NCI-H748 treated with DMSO at 0.1 percent for 48 hours (cell line): Measurements from ENCODE around the gene SCRN2.
A peak's percentile ranks its signal among the peaks of the same experiment; 100 is the strongest.

ENCODE experiments used
- DNase-seq: peaks from one replicate; lab custom pipeline; 2025; lab: John Stamatoyannopoulos, UW

The SCRN2 gene

DNA sequence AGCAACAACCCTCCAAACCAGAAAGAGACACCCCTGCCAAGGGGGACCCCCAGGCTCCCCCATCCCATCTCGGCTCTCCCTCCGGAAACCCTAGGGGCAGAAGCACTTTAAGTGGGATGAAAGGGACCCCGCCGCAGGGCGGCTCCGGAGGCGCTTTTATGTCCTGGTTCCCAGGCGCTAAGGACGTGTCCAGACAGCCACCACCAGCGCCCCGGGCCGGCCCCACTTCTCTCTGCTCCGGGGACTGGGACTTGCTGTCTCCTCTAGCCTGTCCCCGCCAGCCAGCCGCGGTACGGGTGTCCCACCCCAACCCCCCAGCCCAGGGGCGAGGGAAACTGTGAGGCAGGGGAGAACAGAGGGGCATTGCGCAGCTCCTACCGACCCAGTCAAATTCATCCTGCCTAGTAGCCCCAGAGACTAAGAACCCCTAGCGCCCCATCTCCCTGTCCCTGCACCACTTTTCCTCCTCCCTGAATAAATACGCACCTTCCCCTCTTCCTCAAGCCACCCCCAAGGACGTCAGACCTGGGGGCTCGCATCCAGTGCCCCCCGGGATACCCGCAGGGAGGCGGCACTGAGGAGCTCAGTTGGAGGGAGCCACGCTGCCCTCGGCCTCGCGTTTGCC lies 5.8 kb upstream of the SCRN2 start:
- no peak for DNase-seq

DNA sequence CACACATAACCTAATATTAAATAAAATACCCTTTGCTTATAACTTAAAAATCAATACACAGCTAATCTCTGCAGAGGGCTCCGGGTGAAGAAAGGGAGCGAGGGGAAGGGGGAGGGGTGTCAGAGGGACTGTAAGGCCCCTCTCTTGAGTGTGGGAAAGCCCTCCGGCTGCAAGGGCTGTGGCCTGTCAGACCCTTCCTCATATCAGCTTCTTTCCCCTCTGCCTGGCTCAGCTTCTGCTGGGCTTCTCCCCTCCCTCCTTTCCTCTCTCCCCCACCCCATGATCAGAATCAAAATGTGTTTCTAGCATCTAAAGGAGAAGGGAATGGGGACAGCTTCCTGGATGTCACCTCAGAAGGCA lies 4.6 kb upstream of the SCRN2 start:
- DNase-seq, result no peak

DNA sequence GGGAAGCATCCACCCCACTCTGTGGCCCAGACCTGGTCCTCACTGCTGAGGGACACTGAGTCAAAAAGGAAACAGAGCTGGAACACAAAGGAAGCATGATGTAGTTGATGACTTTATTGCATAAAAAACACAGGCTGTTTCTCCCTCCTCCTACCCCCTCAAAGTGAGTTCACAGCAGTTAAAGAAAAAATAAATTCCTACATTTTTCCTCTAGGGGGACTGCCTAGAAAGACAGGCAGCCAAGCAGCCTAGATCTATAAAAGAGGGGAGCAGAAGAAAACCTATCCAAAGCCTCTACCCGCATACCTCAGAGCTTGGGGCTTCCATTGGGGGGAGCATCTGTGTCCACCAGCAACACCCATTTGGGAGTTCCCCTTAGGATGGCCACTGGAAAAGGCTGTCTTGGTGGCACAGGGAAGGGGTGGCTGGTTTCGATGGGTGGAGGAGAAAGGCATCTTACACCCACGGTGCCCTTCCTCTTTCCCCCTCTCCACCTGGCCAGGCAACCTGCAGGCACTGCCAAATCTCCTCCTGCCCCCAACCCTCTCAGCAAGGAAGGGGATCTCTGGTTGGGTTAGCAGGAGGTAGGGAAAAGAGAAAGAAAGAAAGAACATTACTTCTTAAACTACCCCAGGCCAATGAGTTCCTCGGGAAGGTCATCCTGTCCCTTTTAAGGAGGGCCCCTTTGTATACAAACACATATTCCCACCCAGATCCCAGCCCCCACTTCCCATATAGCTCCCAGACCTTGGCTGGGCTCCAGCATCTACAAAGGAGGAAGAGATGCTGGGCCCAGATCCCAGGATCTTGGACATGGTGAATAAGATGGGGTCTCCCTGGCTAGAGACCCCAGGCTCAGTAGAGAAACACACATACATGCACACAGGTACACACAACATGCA lies 4.0 kb upstream of the SCRN2 start:
- no peak for DNase-seq

DNA sequence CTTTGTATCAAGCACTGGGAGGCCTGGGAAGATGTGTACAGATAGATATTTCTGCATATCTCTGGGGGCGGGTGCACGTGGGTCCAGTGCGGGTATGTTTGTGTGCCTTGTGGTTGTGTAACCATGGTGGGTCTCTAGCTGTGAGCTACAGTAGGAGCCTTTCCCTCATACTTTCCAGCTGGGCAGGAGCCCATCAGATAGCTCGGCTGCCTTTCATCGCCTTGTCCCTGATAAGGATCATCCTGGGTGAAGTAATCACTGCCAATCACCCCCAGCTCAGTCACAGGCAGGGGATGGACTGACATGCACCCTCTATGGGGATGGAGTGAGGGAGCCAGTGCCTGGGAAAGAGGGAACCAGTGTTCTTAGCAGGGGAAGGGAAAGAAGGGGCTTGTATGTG lies 3.2 kb upstream of the SCRN2 start:
- no peak for DNase-seq

DNA sequence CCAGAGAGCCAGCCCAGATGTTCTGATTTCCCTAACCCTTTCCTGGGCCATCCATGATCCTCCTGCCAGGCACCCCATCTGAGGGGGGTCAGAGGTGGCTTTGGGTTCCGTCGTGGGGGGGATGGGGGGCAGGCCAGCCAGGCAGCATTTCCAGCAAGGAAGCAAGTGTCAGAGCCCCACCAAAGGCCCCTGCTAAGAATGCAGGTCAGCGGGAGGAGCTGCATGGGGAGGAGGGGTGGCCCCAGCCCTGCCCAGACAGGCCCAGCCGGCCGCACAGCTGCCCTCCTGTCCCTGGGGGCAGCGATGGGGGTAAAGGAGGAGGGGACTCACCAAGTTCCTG lies 2.3 kb upstream of the SCRN2 start:
- DNase-seq, result no peak

DNA sequence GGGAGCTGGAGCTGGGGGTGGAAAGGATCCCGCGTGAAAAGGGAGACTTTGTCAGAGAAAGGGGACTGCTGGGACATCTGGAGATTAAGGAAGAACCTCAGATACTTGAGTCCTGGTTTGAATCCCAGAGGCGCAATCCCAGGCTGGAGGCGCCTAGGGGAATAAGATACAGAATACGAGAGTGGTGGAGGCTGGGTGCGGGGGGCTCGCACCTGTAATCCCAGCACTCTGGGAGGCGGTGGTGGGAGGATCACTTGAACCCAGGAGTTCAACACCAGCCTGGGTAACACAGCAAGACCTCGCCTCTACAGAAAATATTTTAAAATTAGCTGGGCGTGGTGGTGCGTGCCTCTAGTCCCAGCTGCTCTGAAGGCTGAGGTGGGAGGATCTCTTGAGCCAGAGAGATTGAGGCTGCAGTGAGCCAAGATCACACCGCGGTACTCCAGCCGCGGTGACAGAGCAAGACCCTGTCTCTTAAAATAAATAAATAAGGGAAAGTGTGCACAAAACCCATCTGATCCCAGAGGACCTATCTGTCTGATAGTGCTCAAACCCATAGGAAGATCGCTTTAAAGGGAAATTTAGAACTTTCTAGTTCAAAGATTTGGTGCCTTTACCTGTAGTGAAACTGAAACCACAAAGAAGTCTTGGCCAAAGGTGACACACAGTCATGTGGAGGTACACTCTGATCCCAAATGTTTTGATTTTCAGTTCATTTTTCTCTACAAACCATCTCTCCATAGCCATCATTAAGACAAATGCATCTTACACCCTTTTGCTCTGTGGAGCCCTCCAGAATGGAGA lies 617 bp upstream of the SCRN2 start:
- DNase-seq, result no peak

DNA sequence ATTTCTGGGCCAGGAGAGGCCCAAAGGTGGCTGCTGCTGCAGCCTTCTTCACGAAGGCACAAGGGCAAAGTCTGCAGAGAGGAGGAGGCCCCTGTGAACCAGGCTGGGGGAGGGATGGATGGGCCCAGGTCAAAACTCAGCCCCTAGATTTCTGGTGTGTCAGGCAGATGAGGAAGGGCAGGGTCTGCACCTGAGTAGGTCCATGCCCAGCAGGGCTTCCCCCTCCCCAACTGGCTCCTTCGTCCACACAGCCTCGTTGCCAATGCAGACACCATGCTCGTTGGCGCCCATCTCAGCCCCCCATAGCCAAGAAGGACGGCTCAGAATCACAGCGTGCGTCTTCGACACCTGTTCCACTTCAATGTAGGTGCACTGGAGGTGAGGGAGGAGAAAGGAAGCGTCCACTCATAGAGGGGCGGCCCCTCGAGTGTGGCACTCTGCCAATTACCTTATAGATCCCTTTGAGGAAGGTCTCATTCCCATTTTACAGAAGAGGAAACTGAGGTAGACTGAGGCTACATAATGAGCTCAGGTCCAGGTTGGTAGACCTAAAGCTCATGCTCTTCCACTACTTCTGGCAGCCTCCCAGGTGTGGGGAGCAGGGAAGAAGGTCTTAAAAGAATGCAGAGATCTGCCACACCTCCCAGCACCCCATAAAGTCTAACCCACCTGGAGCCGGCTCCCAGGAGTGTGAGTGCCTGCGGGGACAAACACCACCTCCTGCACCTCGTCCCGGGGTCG lies 902 bp downstream of the SCRN2 start:
- DNase-seq, result no peak

DNA sequence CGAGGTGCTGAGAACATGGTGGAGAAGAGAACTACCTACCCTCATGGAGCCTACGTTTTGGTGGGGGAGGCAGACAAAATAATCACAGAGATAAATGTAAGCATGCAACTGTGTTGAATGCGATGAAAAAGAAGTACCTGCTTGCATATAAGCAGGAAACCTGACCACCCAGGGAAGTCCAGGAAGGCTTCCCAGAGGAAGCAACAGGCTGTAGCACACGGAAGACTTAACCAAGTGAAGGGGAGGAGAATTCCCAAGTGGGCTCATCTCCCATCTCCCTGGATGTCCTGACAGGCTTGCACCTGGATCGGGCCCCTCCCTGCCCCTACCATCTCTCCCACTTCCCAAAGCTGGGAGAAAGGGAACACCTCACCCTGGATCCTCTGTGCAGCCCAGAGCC lies 2.0 kb downstream of the SCRN2 start:
- no peak for DNase-seq

DNA sequence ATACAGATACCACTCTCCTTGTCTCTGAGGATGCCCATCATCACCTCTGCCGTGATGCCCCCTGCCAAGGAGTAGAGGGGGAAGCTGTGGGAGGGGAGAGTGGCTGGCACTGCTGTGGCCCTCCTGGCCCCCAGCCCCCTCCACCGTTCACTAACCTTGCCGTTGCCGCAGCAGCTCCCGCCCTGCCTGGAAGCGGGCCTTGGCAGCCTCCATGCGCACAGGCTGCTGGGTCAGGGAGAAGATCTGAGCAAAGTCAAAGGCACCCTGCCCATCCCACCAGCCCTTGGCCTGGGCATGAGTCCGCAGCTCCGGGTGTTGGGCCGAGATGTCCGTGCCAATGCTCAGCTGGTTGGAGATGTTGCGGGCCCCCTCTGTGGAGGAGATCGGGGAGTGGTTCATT lies 2.4 kb downstream of the SCRN2 start:
- DNase-seq, result no peak

DNA sequence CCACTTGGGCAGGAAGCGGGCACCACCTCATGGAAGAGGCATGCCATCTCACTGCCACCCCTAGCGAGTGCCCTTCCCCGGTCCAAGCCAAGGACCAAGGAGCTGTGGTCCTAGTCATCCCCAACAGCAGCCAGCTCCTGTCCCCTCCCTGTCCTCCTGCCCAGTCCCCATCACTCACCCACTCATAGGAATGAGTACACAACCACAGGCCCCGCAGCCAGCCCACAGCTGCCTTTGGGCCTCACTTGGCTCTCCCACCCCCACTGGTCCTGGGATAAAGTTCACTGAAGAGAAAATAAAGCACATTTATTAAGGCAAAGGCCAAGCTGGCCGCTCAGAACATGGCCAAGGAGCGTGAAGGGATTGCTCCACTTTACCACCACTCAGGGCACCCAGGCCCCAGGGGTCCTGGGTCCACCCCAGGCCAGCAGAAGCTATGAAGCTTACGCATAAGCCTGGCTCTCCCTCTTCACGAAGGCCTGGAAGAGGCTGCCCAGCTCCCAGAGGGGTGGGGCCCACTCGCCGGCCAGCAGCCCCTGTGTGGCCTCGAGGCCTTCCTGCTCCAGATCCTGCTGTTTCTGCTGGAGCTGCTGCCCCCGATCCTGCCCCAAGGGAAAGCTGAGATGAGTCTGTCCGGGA lies 3.6 kb downstream of the SCRN2 start:
- no peak for DNase-seq

DNA sequence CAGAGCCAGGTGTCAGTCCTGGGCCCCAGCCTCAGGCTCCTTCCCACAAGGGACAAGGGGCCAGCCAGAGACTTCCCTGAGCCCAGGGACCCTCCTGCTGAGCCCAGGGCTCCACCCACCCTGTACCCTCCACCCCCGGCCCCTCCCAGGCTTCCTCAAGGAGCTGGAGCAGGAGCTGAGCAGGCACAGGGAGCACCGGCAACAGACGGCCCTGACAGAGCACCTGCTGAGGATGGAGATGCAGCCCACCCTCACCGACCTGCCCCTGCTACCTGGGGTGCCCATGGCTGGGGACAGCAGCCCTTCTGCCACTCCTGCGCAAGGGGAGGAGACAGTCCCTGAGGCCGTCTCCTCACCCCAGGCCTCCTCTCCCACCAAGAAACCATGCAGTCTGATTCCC lies 4.5 kb downstream of the SCRN2 start:
- DNase-seq, result no peak

DNA sequence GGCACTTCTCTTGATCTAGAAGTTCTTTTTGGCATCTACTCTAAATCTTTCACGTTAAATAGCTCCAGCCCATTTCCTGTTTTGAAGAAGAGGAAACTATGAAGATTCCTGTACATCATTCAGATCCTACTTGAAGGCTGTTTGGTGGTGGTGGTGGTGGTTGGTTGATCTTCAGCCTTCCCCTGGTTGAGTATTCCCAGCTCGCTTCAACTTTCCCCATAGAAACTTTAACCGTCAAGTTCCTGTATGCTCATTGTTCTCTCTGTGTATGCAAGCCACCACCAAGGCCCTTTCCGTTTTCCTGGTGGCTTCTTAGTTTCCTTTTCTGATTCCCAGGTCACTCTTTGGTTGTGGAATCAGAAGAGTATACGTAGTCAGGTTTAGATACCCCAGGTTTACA lies 6.3 kb downstream of the SCRN2 start:
- no peak for DNase-seq

DNA sequence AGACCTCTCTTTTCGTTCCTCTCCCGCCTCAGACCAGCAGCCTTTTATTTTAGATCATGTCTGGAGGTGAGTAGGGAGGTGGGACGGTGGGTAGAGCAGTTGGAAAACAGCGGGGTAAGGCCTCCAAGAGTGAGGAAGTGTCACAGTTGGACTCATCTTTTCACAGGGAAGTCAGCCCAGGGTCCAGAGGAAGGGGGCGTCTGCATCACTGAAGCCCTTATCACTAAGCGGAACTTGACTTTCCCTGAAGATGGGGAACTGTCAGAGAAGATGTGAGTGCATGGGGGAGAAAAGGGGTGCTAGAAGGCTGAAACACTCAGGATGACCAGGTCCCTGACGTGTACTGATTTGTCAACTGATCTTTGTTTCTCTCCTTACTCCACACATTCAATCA lies 9.1 kb downstream of the SCRN2 start:
- no peak for DNase-seq

DNA sequence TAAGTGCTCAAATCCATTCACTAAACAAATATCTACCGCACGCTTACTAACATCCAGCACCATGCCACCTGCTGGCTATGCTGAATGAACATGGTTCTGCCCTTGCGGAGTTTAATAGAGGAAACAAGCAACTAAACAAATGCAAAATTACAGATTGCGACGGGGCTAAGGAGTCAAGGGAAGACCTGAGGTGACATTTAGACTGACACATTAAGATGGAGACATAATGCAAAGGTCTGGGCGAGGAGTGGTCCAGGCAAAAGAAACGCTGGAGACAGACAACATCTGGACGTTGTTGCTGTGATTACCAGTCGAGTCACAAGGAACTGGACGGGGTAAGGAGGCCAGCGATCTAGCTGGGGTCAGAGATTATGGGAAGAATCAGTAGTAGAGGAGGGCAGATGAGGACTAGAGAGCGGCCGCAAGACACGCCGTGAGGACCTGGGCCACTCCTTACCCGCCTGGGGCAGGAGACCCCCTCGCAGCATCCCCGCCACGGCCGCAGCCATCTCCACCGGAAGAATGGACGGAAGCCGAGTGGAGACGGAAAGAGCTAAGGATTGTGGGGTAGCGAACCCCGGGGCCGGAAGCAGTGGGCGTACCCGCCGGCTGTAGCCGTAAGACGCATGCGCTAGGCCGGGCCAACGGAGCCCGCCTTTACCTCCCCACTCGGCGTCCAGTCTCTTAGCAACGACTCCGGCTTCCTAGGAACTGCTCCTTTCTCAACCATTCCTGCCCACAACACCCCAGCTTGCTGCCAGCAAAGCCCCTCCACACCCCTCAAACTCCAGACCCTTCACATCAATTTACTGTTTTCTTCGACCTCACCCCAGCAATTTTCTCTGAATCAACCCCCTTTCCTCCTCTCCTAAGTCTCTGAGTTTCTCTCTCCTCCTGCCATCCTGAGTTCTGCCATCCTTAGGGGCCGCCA lies 9.8 kb downstream of the SCRN2 start, which contains the start of the genes LRRC46 and MRPL10:
Gene LRRC46, plus strand, starts transcription at position 668 of the 931 bp plus-strand sequence. CDS start 320 bp downstream, outside the sequence.
Gene MRPL10, minus strand, starts transcription at position 539 of the 931 bp plus-strand sequence. Its CDS starts 30 bp downstream, at position 509.
- DNase-seq, result peak; percentile 95

DNA sequence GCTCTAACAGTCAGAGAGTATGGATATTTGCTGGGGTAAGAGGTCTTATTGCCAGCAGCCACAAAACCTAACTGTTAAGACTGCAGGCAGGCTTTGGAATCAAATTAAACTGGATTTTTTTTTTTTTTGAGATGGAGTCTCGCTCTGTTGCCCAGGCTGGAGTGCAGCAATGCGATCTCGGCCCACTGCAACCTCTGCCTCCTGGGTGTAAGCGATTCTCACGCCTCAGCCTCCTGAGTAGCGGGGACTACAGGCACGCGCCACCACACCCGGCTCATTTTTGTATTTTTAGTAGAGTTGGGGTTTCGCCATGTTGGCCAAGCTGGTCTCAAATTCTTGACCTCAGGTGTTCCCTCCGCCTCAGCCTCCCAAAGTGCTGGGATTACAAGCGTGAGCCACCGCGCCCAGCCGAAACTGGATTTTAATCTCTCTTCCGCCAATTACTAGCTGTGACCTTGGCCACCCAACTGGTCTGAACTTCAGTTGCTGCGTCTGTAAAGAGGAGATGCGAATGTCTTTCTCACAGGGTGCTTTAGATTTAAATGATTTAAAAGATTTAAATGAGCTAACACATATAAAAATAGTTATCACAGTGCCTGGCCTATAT lies 10.6 kb downstream of the SCRN2 start:
- no peak for DNase-seq

DNA sequence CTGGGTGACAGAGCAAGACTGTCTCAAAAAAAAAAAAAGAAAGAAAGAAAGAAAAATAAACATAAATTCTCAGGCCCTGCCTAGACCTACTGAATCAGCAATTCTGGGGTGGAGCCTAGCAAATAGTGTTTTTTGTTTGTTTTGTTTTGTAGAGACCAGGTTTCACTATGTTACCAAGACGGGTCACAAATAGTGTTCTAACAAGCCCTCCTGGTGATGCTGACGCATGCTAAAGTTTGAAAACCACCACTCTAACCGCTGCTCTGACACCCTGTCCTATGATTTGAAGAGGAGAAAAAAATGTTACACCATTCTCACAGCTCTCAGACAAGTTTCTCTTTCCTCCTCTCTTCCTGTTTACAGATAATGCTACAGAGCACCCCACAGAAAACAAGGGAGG lies 11.2 kb downstream of the SCRN2 start:
- DNase-seq, result no peak

DNA sequence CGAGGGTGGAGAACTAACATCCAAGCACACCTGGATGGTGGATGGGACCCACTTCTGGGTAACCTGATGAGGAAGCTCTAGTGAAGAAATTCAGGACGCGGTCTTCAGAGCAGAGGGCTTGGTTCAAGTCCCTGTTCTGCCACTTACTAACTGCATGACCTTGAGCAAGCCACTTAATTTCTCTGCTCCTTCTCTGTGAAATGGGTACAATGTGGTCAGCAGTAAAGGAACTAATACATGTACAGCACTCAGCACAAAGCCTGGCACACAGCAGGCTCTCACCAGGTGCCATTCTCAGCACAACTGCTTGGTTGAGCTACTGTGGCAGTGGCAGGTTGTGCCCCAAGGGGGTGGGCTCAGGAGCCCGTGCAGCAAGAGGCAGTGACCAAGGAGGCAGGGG lies 17.6 kb downstream of the SCRN2 start:
- DNase-seq, result no peak

DNA sequence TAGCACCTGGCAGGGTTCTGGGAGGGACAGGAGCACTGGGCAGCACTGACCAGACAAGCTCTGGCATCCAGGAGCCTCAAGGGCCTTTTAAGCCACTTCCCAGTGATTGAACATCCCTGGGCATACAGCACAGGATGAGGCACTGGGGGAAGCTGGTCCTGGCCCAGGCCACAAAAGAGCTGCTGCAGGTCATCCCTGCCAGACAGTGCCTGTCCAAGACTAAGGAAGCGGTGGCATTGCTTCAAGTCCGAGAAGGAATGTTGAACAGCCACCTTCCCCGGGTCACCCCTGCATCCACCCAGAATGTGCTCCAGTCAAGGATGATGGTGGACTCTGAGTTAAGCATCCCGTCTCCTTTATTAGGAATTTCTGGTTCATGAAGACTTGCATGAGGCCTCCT lies 18.3 kb downstream of the SCRN2 start:
- no peak for DNase-seq

DNA sequence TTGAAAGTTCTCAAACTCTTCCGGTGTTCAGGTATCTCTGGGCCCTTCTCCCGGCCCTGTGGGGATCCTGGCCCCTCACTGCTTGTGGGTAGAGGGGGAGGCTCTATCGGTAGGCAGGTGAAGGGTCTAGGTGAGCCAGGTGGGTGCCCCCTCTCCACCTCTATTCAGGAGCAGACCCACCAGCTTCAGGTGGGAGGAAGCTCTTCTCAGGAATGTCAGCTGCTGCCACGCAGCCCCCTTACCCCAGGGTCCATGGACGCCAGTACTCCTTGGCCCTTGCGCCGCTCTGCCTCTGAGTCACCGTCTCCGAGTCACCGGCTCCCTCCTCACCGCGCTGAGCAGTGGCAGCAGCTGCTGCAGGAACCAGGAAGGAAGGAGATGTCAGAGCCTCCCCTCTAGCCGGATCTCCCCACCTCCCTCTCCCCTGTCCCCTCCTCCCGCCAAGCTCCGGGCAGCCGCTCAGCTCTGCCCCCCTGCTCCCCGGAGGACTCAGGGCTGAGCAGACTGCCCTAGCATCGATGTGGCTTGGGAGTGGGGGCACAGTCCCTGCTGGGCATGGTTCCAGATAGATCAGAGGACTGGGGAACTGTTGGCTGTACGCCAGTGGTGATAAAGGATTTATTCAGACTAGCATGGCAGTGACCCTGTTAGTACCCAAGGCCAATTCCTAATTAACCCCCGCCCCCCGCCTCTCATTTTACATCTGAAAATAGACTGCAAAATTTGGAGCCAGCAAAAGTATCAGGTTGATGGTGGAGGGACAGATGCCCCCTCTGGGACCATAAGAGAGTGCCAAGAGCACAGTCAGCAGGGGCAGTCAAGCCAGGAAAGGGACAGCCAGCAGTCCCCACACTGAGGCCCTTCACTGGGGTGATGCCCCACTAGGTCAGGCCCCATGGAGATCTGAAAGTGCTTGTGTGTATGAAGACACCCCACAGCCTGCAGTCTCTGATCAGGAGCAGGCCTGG lies 19.4 kb downstream of the SCRN2 start, which contains the start of gene OSBPL7:
Gene OSBPL7, minus strand, starts transcription at position 371 of the 968 bp plus-strand sequence. CDS start 1,516 bp downstream, outside the sequence.
- DNase-seq, result peak; percentile 57
